HEK293 (cell line): ENCODE measurements around the gene UBB.

ENCODE experiments used
- CTCF ChIA-PET: fragments of 350-600 bp; formaldehyde crosslinking; extraction: SDS; loops from one replicate; lab custom pipeline; 2021; ENCODE audit warnings: antibody characterized with exemption; lab: Yijun Ruan, JAX
- POLR2A ChIA-PET: fragments of 300-600 bp; formaldehyde crosslinking; extraction: SDS; loops from one replicate; lab custom pipeline; 2020; ENCODE audit warnings: antibody characterized with exemption, inconsistent platforms; lab: Yijun Ruan, JAX
- H3K27ac ChIP-seq: fragments of 200-500 bp; sonication (Bioruptor generic); 2 replicates; pipeline ENCODE4 v1.5.1; 2014; ENCODE audit warnings: low read depth, low read length, control low read depth, inconsistent platforms; ENCODE audit errors: extremely low read depth
- H3K36me3 ChIP-seq, 2 experiments: fragments of 200-500 bp in 1 of 2; sonication (Bioruptor generic) in 1 of 2; 1 replicate in 1 of 2; 2 replicates in 1 of 2; pipeline ENCODE4 v1.5.1; 2014 to 2017; ENCODE audit warnings: inconsistent platforms in 2 of 2, low read length in 2 of 2; ENCODE audit not compliant: control insufficient read depth in 2 of 2, insufficient read depth in 1 of 2
- H3K4me1 ChIP-seq: fragments of 200-500 bp; sonication (Bioruptor generic); 2 replicates; pipeline ENCODE4 v1.5.1; 2014; ENCODE audit warnings: mild to moderate bottlenecking, low read length, inconsistent platforms; ENCODE audit not compliant: control insufficient read depth, insufficient read depth
- H3K4me3 ChIP-seq: 2 replicates; pipeline ENCODE4 v1.5.1; 2011; ENCODE audit warnings: low read depth, mild to moderate bottlenecking, control low read depth, low read length, moderate library complexity
- H3K9me3 ChIP-seq: fragments of 200-500 bp; sonication (Bioruptor generic); 2 replicates; pipeline ENCODE4 v1.5.1; 2014; ENCODE audit warnings: low read depth, low read length, inconsistent platforms; ENCODE audit not compliant: control insufficient read depth, insufficient read depth
- GFI1B ChIP-seq: fragments of 450-650 bp; formaldehyde crosslinking; IDR thresholded peaks from 2 replicates; pipeline ENCODE4 v1.5.1; 2016; ENCODE audit warnings: missing biosample characterization, missing genetic modification characterization
- GLIS2 ChIP-seq: fragments of 450-650 bp; formaldehyde crosslinking; IDR thresholded peaks from 2 replicates; pipeline ENCODE4 v1.5.1; 2016; ENCODE audit warnings: missing biosample characterization, missing genetic modification characterization
- HOXD13 ChIP-seq: sonication (generic); formaldehyde crosslinking; IDR thresholded peaks from 2 replicates; pipeline ENCODE4 v1.8.0; 2022; ENCODE audit warnings: missing genetic modification reagents, borderline replicate concordance
- KLF1 ChIP-seq: fragments of 450-650 bp; formaldehyde crosslinking; IDR thresholded peaks from 2 replicates; pipeline ENCODE4 v1.5.1; 2016; ENCODE audit warnings: missing biosample characterization, missing genetic modification characterization
- MZF1 ChIP-seq: fragments of 450-650 bp; formaldehyde crosslinking; IDR thresholded peaks from 2 replicates; pipeline ENCODE4 v1.5.1; 2017; ENCODE audit warnings: missing biosample characterization, missing genetic modification characterization, borderline replicate concordance
- OVOL3 ChIP-seq: fragments of 450-650 bp; formaldehyde crosslinking; IDR thresholded peaks from 2 replicates; pipeline ENCODE4 v1.5.1; 2016; ENCODE audit warnings: missing biosample characterization, missing genetic modification characterization
- PBX3 ChIP-seq: sonication (generic); formaldehyde crosslinking; IDR thresholded peaks from 2 replicates; pipeline ENCODE4 v1.8.1; 2022; ENCODE audit warnings: mild to moderate bottlenecking, moderate library complexity, missing genetic modification reagents
- PRDM6 ChIP-seq: fragments of 450-650 bp; formaldehyde crosslinking; IDR thresholded peaks from 2 replicates; pipeline ENCODE4 v1.5.1; 2017; ENCODE audit warnings: missing biosample characterization, missing genetic modification characterization
- SCRT2 ChIP-seq: fragments of 450-650 bp; formaldehyde crosslinking; IDR thresholded peaks from 2 replicates; pipeline ENCODE4 v1.5.1; 2016; ENCODE audit warnings: missing biosample characterization, missing genetic modification characterization
- ZNF140 ChIP-seq: fragments of 450-650 bp; formaldehyde crosslinking; IDR thresholded peaks from 2 replicates; pipeline ENCODE4 v1.5.1; 2016; ENCODE audit warnings: missing biosample characterization, missing genetic modification characterization
- ZNF416 ChIP-seq: fragments of 450-650 bp; formaldehyde crosslinking; IDR thresholded peaks from 2 replicates; pipeline ENCODE4 v1.5.1; 2016; ENCODE audit warnings: missing biosample characterization, missing genetic modification characterization
- ZNF558 ChIP-seq: fragments of 450-650 bp; formaldehyde crosslinking; IDR thresholded peaks from 2 replicates; pipeline ENCODE4 v1.5.1; 2016; ENCODE audit warnings: missing biosample characterization, missing genetic modification characterization
- ZNF610 ChIP-seq: fragments of 450-650 bp; formaldehyde crosslinking; IDR thresholded peaks from 2 replicates; pipeline ENCODE4 v1.5.1; 2016; ENCODE audit warnings: missing biosample characterization, missing genetic modification characterization, borderline replicate concordance
- ZNF629 ChIP-seq: fragments of 450-650 bp; formaldehyde crosslinking; IDR thresholded peaks from 2 replicates; pipeline ENCODE4 v1.5.1; 2017; ENCODE audit warnings: missing biosample characterization, missing genetic modification characterization
- TF ChIP-seq, protein P1 (sequence below): fragments of 450-650 bp; formaldehyde crosslinking; conservative IDR thresholded peaks from 2 replicates; pipeline ENCODE4 v1.5.1; 2016; ENCODE audit warnings: low read depth, missing biosample characterization, missing genetic modification characterization
- TF ChIP-seq, protein P2 (sequence below): fragments of 450-650 bp; formaldehyde crosslinking; IDR thresholded peaks from 2 replicates; pipeline ENCODE4 v1.5.1; 2016; ENCODE audit warnings: missing biosample characterization, missing genetic modification characterization

UBB gene

GRCh38 chr17:16377941-16378341 is 3.0 kb upstream of the UBB start (continued):
- TF ChIP-seq PRDM6 (tag by site-specific recombination) (0 out of 2 replicates have a peak, but pooled peaks have one; percentile 17), ZNF416 (tag by site-specific recombination) (no peak), ZNF610 (tag by site-specific recombination) (no peak), OVOL3 (tag by site-specific recombination) (no peak), ZNF140 (tag by site-specific recombination) (no peak), ZNF629 (tag by site-specific recombination) (no peak), MZF1 (tag by site-specific recombination) (no peak), GLIS2 (no peak), GFI1B (tag by site-specific recombination) (no peak)
- TF ChIP-seq, protein P1, sequence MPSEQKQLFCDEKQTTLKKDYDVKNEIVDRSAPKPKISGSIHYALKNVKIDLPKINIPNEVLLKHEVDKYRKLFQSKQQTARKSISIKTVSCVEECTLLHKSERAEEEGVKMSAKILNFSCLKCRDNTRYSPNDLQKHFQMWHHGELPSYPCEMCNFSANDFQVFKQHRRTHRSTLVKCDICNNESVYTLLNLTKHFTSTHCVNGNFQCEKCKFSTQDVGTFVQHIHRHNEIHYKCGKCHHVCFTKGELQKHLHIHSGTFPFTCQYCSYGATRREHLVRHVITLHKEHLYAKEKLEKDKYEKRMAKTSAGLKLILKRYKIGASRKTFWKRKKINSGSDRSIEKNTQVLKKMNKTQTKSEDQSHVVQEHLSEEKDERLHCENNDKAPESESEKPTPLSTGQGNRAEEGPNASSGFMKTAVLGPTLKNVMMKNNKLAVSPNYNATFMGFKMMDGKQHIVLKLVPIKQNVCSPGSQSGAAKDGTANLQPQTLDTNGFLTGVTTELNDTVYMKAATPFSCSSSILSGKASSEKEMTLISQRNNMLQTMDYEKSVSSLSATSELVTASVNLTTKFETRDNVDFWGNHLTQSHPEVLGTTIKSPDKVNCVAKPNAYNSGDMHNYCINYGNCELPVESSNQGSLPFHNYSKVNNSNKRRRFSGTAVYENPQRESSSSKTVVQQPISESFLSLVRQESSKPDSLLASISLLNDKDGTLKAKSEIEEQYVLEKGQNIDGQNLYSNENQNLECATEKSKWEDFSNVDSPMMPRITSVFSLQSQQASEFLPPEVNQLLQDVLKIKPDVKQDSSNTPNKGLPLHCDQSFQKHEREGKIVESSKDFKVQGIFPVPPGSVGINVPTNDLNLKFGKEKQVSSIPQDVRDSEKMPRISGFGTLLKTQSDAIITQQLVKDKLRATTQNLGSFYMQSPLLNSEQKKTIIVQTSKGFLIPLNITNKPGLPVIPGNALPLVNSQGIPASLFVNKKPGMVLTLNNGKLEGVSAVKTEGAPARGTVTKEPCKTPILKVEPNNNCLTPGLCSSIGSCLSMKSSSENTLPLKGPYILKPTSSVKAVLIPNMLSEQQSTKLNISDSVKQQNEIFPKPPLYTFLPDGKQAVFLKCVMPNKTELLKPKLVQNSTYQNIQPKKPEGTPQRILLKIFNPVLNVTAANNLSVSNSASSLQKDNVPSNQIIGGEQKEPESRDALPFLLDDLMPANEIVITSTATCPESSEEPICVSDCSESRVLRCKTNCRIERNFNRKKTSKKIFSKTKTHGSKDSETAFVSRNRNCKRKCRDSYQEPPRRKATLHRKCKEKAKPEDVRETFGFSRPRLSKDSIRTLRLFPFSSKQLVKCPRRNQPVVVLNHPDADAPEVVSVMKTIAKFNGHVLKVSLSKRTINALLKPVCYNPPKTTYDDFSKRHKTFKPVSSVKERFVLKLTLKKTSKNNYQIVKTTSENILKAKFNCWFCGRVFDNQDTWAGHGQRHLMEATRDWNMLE (tag by site-specific recombination): no peak
- TF ChIP-seq, protein P2, sequence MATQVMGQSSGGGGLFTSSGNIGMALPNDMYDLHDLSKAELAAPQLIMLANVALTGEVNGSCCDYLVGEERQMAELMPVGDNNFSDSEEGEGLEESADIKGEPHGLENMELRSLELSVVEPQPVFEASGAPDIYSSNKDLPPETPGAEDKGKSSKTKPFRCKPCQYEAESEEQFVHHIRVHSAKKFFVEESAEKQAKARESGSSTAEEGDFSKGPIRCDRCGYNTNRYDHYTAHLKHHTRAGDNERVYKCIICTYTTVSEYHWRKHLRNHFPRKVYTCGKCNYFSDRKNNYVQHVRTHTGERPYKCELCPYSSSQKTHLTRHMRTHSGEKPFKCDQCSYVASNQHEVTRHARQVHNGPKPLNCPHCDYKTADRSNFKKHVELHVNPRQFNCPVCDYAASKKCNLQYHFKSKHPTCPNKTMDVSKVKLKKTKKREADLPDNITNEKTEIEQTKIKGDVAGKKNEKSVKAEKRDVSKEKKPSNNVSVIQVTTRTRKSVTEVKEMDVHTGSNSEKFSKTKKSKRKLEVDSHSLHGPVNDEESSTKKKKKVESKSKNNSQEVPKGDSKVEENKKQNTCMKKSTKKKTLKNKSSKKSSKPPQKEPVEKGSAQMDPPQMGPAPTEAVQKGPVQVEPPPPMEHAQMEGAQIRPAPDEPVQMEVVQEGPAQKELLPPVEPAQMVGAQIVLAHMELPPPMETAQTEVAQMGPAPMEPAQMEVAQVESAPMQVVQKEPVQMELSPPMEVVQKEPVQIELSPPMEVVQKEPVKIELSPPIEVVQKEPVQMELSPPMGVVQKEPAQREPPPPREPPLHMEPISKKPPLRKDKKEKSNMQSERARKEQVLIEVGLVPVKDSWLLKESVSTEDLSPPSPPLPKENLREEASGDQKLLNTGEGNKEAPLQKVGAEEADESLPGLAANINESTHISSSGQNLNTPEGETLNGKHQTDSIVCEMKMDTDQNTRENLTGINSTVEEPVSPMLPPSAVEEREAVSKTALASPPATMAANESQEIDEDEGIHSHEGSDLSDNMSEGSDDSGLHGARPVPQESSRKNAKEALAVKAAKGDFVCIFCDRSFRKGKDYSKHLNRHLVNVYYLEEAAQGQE (tag by site-specific recombination): no peak

GRCh38 chr17:16378636-16379282 is 2.1 kb upstream of the UBB start:
- ChIA-PET POLR2A (interaction anchor here (0.5 to 2.8 kb wide), 3 partner anchors 15 to 60 kb away, joined by 4 to 10 read pairs (median 7); no protein-coding TSS in a partner anchor), CTCF (interaction anchor here (1.0 to 9.7 kb wide), 2 partner anchors 15 to 26 kb away, joined by 6 to 93 read pairs; partner anchors contain the start of gene CENPV)
- peaks cover 10% of the 10 kb centered on the region; the same call in 1 of the 2 replicates for H3K4me1 ChIP-seq
- H3K27ac ChIP-seq: no peak overlapping the region
- no peaks in the 10 kb centered on the region for H3K9me3 ChIP-seq
- H3K36me3 ChIP-seq: peaks cover 11 to 26% of the 10 kb centered on the region in 2 experiments
- TF ChIP-seq ZNF558 (tag by site-specific recombination): no peak
- peak; percentile 75 for TF ChIP-seq SCRT2 (tag by site-specific recombination)
- TF ChIP-seq KLF1: peak; percentile 59
- no peak for TF ChIP-seq HOXD13 (CRISPR knock-in tag)
- TF ChIP-seq PBX3 (CRISPR knock-in tag): no peak
- H3K4me3 ChIP-seq: no peak overlapping the region
